Prostate gland (tissue), 2 donors: Measurements from ENCODE around the gene P2RY6.

Source experiments
- CTCF ChIP-seq, 4 experiments: fragments of 200-600 bp in 2 of 4; fragments of 450-650 bp in 2 of 4; sonication (generic) in 2 of 4; IDR thresholded peaks; 1 replicate in 3 of 4; 2 replicates in 1 of 4; pipeline ENCODE4 v1.5.1; 2016 to 2019; ENCODE audit warnings: antibody characterized with exemption in 4 of 4, mild to moderate bottlenecking in 2 of 4, moderate library complexity in 2 of 4
- POLR2A ChIP-seq: fragments of 450-650 bp; IDR thresholded peaks from one replicate; pipeline ENCODE4 v1.6.1; 2016; ENCODE audit warnings: antibody characterized with exemption, mild to moderate bottlenecking
- POLR2AphosphoS5 ChIP-seq: sonication (generic); formaldehyde crosslinking; IDR thresholded peaks from one replicate; pipeline ENCODE4 v1.6.1; 2017; ENCODE audit warnings: antibody characterized with exemption

GRCh38 chr11:73252577-73253191 lies 19.5 kb upstream of the P2RY6 start:
- TF ChIP-seq POLR2AphosphoS5 (no peak), CTCF (IDR thresholded peaks at IDR 0.05) (no peak), POLR2A (no peak)
